CD4-positive, alpha-beta T cell treated with Interleukin-6 at 100 ng/mL for 8 hours (primary cell): Measurements from ENCODE around the gene NDST4.

Experiments used
- DNase-seq: peaks from one replicate; pipeline ENCODE4 v3.0.0-alpha.2; 2020; ENCODE audit warnings: mixed read lengths, low spot score

The NDST4 gene

DNA sequence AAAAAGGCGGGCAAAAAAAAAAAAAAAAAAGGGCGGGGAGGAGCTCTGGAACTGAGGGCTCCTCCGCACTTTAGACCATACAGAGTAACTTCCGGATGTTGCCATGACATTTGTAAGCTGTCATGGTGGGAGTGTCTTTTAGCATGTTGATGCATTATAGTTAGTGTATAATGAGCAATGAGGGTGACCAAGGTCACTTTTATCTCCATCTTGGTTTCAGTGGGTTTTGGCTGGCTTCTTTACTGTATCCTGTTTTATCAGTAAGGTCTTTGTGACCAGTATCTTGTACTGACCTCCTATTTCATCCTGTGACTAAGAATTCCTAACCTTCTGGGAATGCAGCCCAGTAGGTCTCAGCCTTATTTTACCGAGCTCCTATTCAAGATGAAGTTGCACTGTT is 321.4 kb downstream of the NDST4 start:
- no peak for DNase-seq

GRCh38 chr4:114785570-114785969 is 327.9 kb downstream of the NDST4 start:
- no peak for DNase-seq

DNA sequence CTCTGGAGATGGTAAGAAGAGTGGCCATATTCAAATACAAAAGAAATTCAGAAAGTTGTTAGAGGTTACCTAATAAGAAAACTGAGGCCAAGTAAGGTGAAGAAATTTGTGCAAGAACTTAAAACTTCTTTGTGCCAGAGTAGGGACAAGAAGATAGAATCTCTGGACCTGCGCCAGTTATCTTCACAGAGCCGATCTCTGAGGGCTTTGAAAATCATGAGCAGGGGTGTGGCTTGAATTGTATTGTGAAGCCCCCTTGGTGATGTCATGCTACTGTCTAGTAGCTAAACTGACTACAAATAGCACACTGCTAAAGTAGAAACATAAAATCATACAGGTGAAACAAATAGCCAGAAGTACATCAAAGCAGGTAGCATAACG is 330.2 kb downstream of the NDST4 start:
- DNase-seq: no peak

DNA sequence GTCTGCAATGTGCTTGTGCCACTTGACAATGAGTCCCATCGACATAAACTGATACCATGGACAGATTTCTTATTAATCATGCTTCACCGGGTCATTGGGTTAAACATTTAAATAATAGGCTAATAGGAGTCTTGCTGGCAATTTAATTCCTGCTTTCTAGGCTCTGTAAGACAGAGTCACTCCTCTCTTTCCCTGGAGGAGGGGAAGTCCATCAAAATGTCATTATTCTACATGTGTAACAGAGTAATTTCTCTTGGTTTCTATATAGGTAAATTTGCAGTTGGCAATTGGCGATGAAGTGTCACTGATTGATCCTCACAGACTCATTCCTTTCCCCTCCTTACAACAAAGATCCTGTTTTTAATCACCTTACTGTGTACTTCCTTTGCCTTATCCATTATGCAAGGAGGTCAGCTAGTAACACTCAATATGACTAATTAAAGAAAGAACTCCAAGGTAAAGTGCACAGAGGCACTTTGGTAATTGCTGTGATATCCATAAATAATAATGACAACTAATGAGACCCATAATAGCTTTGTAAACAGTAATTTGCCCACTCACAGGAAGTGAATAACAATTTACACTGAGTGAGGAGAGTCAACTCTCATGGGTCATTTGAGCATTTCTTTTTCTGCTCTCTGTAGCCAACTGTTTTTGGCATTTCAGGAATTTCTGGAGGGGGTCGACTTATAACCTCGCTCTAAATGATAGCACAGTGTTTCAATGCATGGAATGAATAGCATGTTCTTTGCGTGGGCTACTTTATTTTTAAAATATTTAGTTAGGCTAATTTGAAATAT is 330.8 kb downstream of the NDST4 start:
- DNase-seq: no peak

DNA sequence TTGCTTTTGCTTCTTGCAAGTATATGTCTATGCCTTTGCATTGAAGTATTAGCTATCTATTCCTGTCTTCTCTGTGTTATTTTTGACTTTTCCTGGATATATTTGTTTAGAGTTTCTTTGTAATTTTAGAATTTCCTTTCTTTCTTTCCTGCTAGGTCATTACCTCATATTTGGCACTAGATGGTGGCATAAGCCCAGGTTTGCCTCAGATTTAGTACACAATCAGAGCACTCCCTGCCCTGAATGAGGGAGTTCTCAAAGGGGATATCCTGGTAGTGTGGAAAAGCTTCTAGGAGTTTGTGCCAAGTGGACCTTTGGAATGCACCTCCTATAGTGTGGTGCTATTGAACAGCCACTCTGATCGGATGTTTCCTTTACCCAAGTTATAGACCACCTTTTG is 333.2 kb downstream of the NDST4 start:
- DNase-seq: no peak
